SK-N-SH treated with all-trans-retinoic acid at 6 μM for 48 hours (cell line): ENCODE data around the gene ERP44.

ENCODE experiments used
- ATAC-seq: fragments of 200-7000 bp; cut with Tn5 transposase; 3 replicates; pipeline ENCODE4 v1.9.1; 2020; ENCODE audit warnings: mild to moderate bottlenecking, moderate library complexity
- ARNTL ChIP-seq: fragments of 450-650 bp; formaldehyde crosslinking; IDR thresholded peaks from 2 replicates; pipeline ENCODE4 v1.5.0; 2020; ENCODE audit warnings: low read depth, mild to moderate bottlenecking, moderate library complexity, borderline replicate concordance
- BACH2 ChIP-seq: fragments of 250-450 bp; sonication (Bioruptor Pico); IDR thresholded peaks from 2 replicates; pipeline ENCODE4 v1.9.0; 2021; ENCODE audit warnings: mild to moderate bottlenecking, borderline replicate concordance
- CREB5 ChIP-seq: fragments of 250-450 bp; sonication (Bioruptor Pico); IDR thresholded peaks from 2 replicates; pipeline ENCODE4 v1.5.1; 2020; ENCODE audit warnings: low read depth, mild to moderate bottlenecking, moderate library complexity
- CSDC2 ChIP-seq: fragments of 250-450 bp; sonication (Bioruptor Pico); IDR thresholded peaks from 2 replicates; pipeline ENCODE4 v1.5.0; 2020; ENCODE audit warnings: mild to moderate bottlenecking, moderate library complexity
- ESRRG ChIP-seq: fragments of 250-450 bp; sonication (Bioruptor Pico); IDR thresholded peaks from 2 replicates; pipeline ENCODE4 v1.6.1; 2021; ENCODE audit warnings: mild to moderate bottlenecking
- GLIS3 ChIP-seq: fragments of 250-450 bp; sonication (Bioruptor Pico); IDR thresholded peaks from 2 replicates; pipeline ENCODE4 v1.5.0; 2020; ENCODE audit warnings: mild to moderate bottlenecking, moderate library complexity
- ISL1 ChIP-seq: fragments of 250-450 bp; sonication (Bioruptor Pico); IDR thresholded peaks from 2 replicates; pipeline ENCODE4 v2.1.2; 2022; ENCODE audit warnings: mild to moderate bottlenecking, moderate library complexity
- OSR1 ChIP-seq: fragments of 250-450 bp; sonication (Bioruptor Pico); IDR thresholded peaks from 2 replicates; pipeline ENCODE4 v1.8.0; 2022; ENCODE audit warnings: moderate library complexity, mild to moderate bottlenecking, inconsistent platforms
- POU6F1 ChIP-seq: fragments of 250-450 bp; sonication (Bioruptor Pico); IDR thresholded peaks from 2 replicates; pipeline ENCODE4 v1.8.0; 2021; ENCODE audit warnings: low read depth, mild to moderate bottlenecking, moderate library complexity, borderline replicate concordance
- PPARA ChIP-seq: fragments of 250-450 bp; sonication (Bioruptor Pico); IDR thresholded peaks from 2 replicates; pipeline ENCODE4 v1.5.0; 2020; ENCODE audit warnings: mild to moderate bottlenecking, borderline replicate concordance
- RARB ChIP-seq: fragments of 250-450 bp; sonication (Bioruptor Pico); IDR thresholded peaks from 2 replicates; pipeline ENCODE4 v1.8.0; 2021; ENCODE audit warnings: mild to moderate bottlenecking, moderate library complexity
- TCF4 ChIP-seq: fragments of 250-450 bp; sonication (Bioruptor Pico); IDR thresholded peaks from 2 replicates; pipeline ENCODE4 v1.8.0; 2021; ENCODE audit warnings: mild to moderate bottlenecking, moderate library complexity, borderline replicate concordance
- TOX ChIP-seq: fragments of 250-450 bp; sonication (Bioruptor Pico); IDR thresholded peaks from 2 replicates; pipeline ENCODE4 v1.8.0; 2021; ENCODE audit warnings: mild to moderate bottlenecking, moderate library complexity, borderline replicate concordance
- TSHZ2 ChIP-seq: fragments of 250-450 bp; sonication (Bioruptor Pico); IDR thresholded peaks from 2 replicates; pipeline ENCODE4 v1.5.0; 2020; ENCODE audit warnings: mild to moderate bottlenecking, moderate library complexity
- ZC3H10 ChIP-seq: fragments of 250-450 bp; sonication (Bioruptor Pico); IDR thresholded peaks from 2 replicates; pipeline ENCODE4 v1.5.1; 2021; ENCODE audit warnings: mild to moderate bottlenecking, moderate library complexity
- ZFP3 ChIP-seq: fragments of 250-450 bp; sonication (Bioruptor Pico); IDR thresholded peaks from 2 replicates; pipeline ENCODE4 v1.5.0; 2020; ENCODE audit warnings: mild to moderate bottlenecking, moderate library complexity
- ZFP30 ChIP-seq: fragments of 450-650 bp; formaldehyde crosslinking; IDR thresholded peaks from 2 replicates; pipeline ENCODE4 v1.5.0; 2022; ENCODE audit warnings: mild to moderate bottlenecking, moderate library complexity
- ZNF70 ChIP-seq: fragments of 450-650 bp; formaldehyde crosslinking; IDR thresholded peaks from 2 replicates; pipeline ENCODE4 v1.5.0; 2020; ENCODE audit warnings: mild to moderate bottlenecking, moderate library complexity
- ZNF8 ChIP-seq: fragments of 450-650 bp; formaldehyde crosslinking; IDR thresholded peaks from 2 replicates; pipeline ENCODE4 v1.5.0; 2020; ENCODE audit warnings: mild to moderate bottlenecking, moderate library complexity
- TF ChIP-seq, protein P1 (sequence below): fragments of 250-450 bp; sonication (Bioruptor Pico); IDR thresholded peaks from 2 replicates; pipeline ENCODE4 v1.5.1; 2021; ENCODE audit warnings: mild to moderate bottlenecking, moderate library complexity
- TF ChIP-seq, protein P2 (sequence below): fragments of 250-450 bp; sonication (Bioruptor Pico); IDR thresholded peaks from 2 replicates; pipeline ENCODE4 v1.8.0; 2020; ENCODE audit warnings: mild to moderate bottlenecking, moderate library complexity, borderline replicate concordance

The ERP44 gene

DNA sequence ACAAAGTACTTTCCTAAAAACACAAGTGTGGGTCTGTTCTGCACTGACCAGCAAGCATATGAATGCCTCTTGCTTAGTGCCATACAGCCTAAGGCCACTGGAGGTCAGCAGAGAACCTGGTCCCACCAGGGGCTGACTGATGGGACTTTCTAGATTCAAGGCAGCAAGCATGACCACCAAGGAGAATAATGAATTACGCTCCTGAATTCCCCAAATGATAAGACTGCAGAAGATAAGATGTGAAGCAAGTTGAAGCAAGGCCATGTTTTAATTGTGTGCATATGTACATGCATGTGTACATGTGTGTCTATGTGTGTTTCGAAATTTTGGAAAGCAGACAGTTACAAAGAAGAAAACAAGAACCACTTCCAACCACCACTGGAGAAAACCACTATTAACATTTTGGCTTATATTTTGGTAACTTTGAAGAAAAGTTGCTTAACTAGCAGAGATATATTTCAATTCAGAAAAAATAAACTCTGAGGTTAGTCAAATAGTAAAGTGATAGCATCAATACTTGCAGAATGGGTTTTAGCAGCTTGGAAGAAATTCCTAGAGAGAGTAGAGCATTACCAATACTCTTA, 70.5 kb downstream of the ERP44 start:
- no peak for TF ChIP-seq RARB (CRISPR knock-in tag)
- TF ChIP-seq ESRRG (CRISPR knock-in tag) = no peak
- TF ChIP-seq, protein P1, sequence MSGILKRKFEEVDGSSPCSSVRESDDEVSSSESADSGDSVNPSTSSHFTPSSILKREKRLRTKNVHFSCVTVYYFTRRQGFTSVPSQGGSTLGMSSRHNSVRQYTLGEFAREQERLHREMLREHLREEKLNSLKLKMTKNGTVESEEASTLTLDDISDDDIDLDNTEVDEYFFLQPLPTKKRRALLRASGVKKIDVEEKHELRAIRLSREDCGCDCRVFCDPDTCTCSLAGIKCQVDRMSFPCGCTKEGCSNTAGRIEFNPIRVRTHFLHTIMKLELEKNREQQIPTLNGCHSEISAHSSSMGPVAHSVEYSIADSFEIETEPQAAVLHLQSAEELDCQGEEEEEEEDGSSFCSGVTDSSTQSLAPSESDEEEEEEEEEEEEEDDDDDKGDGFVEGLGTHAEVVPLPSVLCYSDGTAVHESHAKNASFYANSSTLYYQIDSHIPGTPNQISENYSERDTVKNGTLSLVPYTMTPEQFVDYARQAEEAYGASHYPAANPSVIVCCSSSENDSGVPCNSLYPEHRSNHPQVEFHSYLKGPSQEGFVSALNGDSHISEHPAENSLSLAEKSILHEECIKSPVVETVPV (CRISPR knock-in tag) = no peak
- TF ChIP-seq ARNTL (CRISPR knock-in tag) = no peak
- TF ChIP-seq BACH2 (CRISPR knock-in tag) = no peak
- TF ChIP-seq GLIS3 (CRISPR knock-in tag) = no peak
- TF ChIP-seq PPARA = no peak
- TF ChIP-seq ZNF70 (CRISPR knock-in tag) = no peak
- no peak for TF ChIP-seq TOX (CRISPR knock-in tag)
- no peak for TF ChIP-seq OSR1 (CRISPR knock-in tag)
- no peak for TF ChIP-seq ZNF8 (CRISPR knock-in tag)
- TF ChIP-seq TCF4 = no peak
- ATAC-seq = peak; percentile 100

GRCh38 chr9:100027543-100027942, 71.3 kb downstream of the ERP44 start:
- TF ChIP-seq ARNTL (CRISPR knock-in tag) (no peak), RARB (CRISPR knock-in tag) (no peak), OSR1 (CRISPR knock-in tag) (no peak), CSDC2 (CRISPR knock-in tag) (no peak), CREB5 (CRISPR knock-in tag) (no peak), BACH2 (CRISPR knock-in tag) (no peak), ZNF8 (CRISPR knock-in tag) (no peak), ZFP3 (no peak), POU6F1 (no peak), ZNF70 (CRISPR knock-in tag) (no peak), ZC3H10 (CRISPR knock-in tag) (no peak), TSHZ2 (no peak), TCF4 (no peak)
- TF ChIP-seq, protein P1 (CRISPR knock-in tag) = no peak
- TF ChIP-seq, protein P2, sequence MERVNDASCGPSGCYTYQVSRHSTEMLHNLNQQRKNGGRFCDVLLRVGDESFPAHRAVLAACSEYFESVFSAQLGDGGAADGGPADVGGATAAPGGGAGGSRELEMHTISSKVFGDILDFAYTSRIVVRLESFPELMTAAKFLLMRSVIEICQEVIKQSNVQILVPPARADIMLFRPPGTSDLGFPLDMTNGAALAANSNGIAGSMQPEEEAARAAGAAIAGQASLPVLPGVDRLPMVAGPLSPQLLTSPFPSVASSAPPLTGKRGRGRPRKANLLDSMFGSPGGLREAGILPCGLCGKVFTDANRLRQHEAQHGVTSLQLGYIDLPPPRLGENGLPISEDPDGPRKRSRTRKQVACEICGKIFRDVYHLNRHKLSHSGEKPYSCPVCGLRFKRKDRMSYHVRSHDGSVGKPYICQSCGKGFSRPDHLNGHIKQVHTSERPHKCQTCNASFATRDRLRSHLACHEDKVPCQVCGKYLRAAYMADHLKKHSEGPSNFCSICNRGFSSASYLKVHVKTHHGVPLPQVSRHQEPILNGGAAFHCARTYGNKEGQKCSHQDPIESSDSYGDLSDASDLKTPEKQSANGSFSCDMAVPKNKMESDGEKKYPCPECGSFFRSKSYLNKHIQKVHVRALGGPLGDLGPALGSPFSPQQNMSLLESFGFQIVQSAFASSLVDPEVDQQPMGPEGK (CRISPR knock-in tag) = no peak
- TF ChIP-seq, all 23 proteins: peak for 0
- no peak for ATAC-seq

- no peak for ATAC-seq
- TF ChIP-seq ARNTL (CRISPR knock-in tag) = no peak
- no peak for TF ChIP-seq ISL1 (CRISPR knock-in tag)
- no peak for TF ChIP-seq TSHZ2
- TF ChIP-seq ZC3H10 (CRISPR knock-in tag) = no peak
- no peak for TF ChIP-seq GLIS3 (CRISPR knock-in tag)
- no peak for TF ChIP-seq CREB5 (CRISPR knock-in tag)
- TF ChIP-seq ZFP30 (CRISPR knock-in tag) = no peak
Observed at GRCh38 chr9:100021931-100022330, 76.9 kb downstream of the ERP44 start.
